AG09319 (cell line): Measurements from ENCODE around the gene NGEF.

Source experiments
- DNase-seq: peaks from one replicate; pipeline ENCODE4 v3.0.0-alpha.2; 2010; ENCODE audit warnings: low read depth; ENCODE audit errors: extremely low read depth
- CTCF ChIP-seq: IDR thresholded peaks from 2 replicates; pipeline ENCODE4 v1.5.1; 2011; ENCODE audit warnings: low read depth, mild to moderate bottlenecking, inconsistent platforms, low read length, moderate library complexity

The NGEF gene

DNA sequence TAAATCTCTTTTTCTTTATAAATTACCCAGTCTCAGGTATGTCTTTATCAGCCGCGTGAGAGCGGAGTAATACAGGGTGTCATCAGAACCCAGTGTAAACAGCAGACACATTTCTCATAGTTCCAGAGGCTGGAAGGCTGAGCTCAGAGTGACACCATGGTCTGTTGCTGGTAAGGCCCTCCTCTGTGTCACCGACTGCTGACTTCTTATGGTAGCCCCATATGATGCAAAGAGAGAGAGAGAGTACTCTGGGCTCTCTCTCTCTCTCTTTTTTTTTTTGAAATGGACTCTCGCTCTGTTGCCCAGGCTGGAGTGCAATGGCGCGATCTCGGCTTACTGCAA, 83.0 kb downstream of the NGEF start:
- no peak for TF ChIP-seq CTCF
- no peak for DNase-seq

DNA sequence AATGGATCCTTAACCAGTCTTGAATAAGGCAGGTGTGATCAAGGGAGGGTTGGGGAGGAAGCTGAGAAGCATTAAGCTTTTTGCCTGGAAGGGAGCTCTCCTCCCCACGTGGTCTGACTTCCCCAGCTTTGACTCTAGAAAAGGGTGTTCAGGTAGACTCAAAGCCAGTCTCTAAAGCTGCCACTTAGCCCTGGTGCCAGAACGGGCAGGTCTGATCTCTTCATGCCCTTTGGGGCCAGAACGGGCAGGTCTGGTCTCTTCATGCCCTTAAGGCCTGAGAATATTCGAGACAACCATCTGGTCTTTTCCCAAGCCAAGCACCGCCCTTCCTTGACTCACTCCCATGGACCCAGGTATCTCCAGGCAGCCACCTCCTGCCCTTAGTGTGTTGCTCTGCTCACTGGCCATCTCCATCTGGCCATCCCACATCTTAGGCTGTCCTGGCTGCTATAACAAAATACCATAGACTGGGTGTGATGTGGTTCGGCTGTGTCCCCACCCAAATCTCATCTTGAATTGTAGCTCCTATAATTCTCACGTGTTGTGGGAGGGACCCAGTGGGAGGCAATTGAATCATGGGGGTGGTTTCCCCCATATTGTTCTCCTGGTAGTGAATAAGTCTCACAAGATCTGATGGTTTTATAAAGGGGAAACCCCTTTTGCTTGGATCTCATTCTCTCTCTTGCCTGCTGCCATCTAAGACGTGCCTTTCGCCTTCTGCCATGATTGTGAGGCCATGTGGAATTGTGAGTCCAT, 83.6 kb downstream of the NGEF start:
- no peak for TF ChIP-seq CTCF
- DNase-seq: no peak

DNA sequence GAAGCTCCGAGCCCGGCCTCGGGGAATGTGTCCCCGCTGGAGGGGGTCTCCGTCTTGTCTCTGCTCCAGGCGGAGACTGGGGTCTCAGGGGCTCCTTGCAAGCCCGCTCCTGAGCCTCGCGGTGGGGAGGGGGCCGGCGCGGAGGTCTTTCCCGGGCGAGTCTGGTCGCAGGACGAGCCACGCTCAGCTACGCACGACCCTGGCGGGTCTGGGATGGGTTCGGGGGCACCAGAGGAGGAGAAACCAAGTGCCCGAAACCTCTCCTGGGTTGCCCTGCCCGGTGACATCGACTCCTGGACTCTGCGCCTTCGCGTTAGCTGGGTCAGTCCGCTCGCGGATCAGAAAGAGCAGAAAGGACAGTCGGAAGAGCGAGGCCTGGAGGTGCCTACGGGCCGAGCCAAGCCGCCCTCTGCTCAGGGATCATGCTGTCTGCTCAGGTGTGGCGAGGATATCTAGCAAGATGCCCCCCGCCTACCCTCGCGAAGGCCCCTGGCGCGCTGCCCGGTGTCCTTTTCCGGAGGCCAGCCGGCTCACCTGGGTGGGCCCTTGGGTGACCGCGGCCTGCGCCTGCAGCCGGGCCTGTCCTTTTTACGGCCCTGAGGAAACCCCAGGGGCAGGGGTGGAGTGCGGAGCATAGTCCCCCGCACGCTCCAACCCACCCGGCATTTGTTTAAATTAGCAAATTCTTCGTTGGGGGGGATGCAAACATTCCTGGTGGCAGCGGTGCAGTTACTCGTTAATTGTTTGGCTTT, 84.3 kb downstream of the NGEF start:
- DNase-seq: no peak
- no peak for TF ChIP-seq CTCF

GRCh38 chr2:232927793-232928550, 85.1 kb downstream of the NGEF start:
- DNase-seq: no peak
- TF ChIP-seq CTCF: no peak

GRCh38 chr2:232927032-232927792, 85.8 kb downstream of the NGEF start:
- TF ChIP-seq CTCF: no peak
- no peak for DNase-seq

- no peak for DNase-seq
- TF ChIP-seq CTCF: no peak
Observed at GRCh38 chr2:232926431-232926939, 86.6 kb downstream of the NGEF start.
